GM23248 (cell line): ENCODE measurements around the gene ZNF628. TPM values are rescaled to one million over a fixed set of nuclear protein-coding genes. Genes with fewer than 3 reads are reported as not detected.
A peak's percentile ranks its signal among the peaks of the same experiment; 100 is the strongest.

ENCODE experiments used
- DNase-seq: peaks from one replicate; pipeline ENCODE4 v3.0.0-alpha.2; 2015
- H2AFZ ChIP-seq: fragments of 200-600 bp; sonication (generic); 2 replicates; pipeline ENCODE4 v1.6.1; 2016; ENCODE audit warnings: antibody characterized with exemption
- H3F3A ChIP-seq: fragments of 200-600 bp; sonication (generic); 2 replicates; pipeline ENCODE4 v1.6.1; 2016; ENCODE audit warnings: mild to moderate bottlenecking, antibody characterized with exemption, mixed run types; ENCODE audit not compliant: insufficient read depth
- H3K27ac ChIP-seq: fragments of 200-600 bp; sonication (generic); 2 replicates; pipeline ENCODE4 v1.5.1; 2016; ENCODE audit warnings: mild to moderate bottlenecking
- H3K27me3 ChIP-seq: fragments of 200-600 bp; sonication (generic); replicated peaks from 2 replicates; pipeline ENCODE4 v1.6.1; 2016; ENCODE audit warnings: mild to moderate bottlenecking; ENCODE audit not compliant: insufficient read depth
- H3K36me3 ChIP-seq: fragments of 200-600 bp; sonication (generic); 2 replicates; pipeline ENCODE4 v1.6.1; 2016; ENCODE audit warnings: low read depth, mild to moderate bottlenecking
- H3K4me1 ChIP-seq: fragments of 200-600 bp; sonication (generic); 2 replicates; pipeline ENCODE4 v1.6.1; 2016; ENCODE audit warnings: mild to moderate bottlenecking; ENCODE audit not compliant: insufficient read depth
- H3K4me2 ChIP-seq: fragments of 200-600 bp; sonication (generic); one replicate; pipeline ENCODE4 v1.6.1; 2016; ENCODE audit warnings: mild to moderate bottlenecking; ENCODE audit not compliant: unreplicated experiment
- H3K4me3 ChIP-seq: fragments of 200-600 bp; sonication (generic); 2 replicates; pipeline ENCODE4 v1.5.1; 2016; ENCODE audit warnings: mild to moderate bottlenecking
- H3K79me2 ChIP-seq: fragments of 200-600 bp; sonication (generic); 2 replicates; pipeline ENCODE4 v1.6.1; 2016; ENCODE audit warnings: mild to moderate bottlenecking; ENCODE audit not compliant: insufficient read depth
- H3K9ac ChIP-seq: fragments of 200-600 bp; sonication (generic); 2 replicates; pipeline ENCODE4 v1.6.1; 2016; ENCODE audit warnings: mild to moderate bottlenecking
- H3K9me2 ChIP-seq: fragments of 200-600 bp; sonication (generic); 2 replicates; pipeline ENCODE4 v1.6.1; 2016; ENCODE audit warnings: mixed run types, mild to moderate bottlenecking, moderate library complexity; ENCODE audit not compliant: insufficient read depth
- H3K9me3 ChIP-seq: fragments of 200-600 bp; sonication (generic); one replicate; pipeline ENCODE4 v1.6.1; 2017; ENCODE audit warnings: low read depth
- H4K20me1 ChIP-seq: fragments of 200-600 bp; sonication (generic); 2 replicates; pipeline ENCODE4 v1.6.0; 2016; ENCODE audit not compliant: insufficient read depth
- EZH2 ChIP-seq: fragments of 200-600 bp; sonication (generic); IDR thresholded peaks from 2 replicates; pipeline ENCODE4 v1.6.1; 2018; ENCODE audit warnings: antibody characterized with exemption, mild to moderate bottlenecking; ENCODE audit not compliant: insufficient read depth, poor library complexity, severe bottlenecking
- EZH2phosphoT487 ChIP-seq: fragments of 200-600 bp; sonication (generic); IDR thresholded peaks from 2 replicates; pipeline ENCODE4 v1.6.1; 2018; ENCODE audit warnings: antibody characterized with exemption, moderate library complexity, mild to moderate bottlenecking, low read depth; ENCODE audit not compliant: insufficient read depth
- WGBS, 2 experiments: methylation state at CpG; one replicate each; pipeline ENCODE4 v1.1.6; 2015 to 2017; ENCODE audit warnings: low lambda C conversion rate in 2 of 2, low coverage in 1 of 2; ENCODE audit errors: missing lambda C conversion rate in 2 of 2; 5-methylcytosine and 5-hydroxymethylcytosine counted together
- in situ Hi-C: fragments of 300-500 bp; cut with MboI; formaldehyde crosslinking; loops from 2 replicates; pipeline ENCODE4 v1.15.0; 2020
- polyA plus RNA-seq: library from polyadenylated mRNA; unstranded; fragments of >200 nt; fragmentation: Nextera tagmentation; extraction: Ambion mirVana; gene quantifications from 2 replicates; pipeline ENCODE4 v1.2.1, GENCODE V29; 2016
- total RNA-seq: library from RNA; depleted of rRNA; stranded (reverse); fragments of >200 nt; shearing (Covaris generic); gene quantifications from 2 replicates; pipeline ENCODE4 v1.2.3, GENCODE V29; 2014

ZNF628 gene
- total and polyA plus RNA-seq, 2 experiments from 2014 or later = 1.1 to 1.7 TPM

DNA sequence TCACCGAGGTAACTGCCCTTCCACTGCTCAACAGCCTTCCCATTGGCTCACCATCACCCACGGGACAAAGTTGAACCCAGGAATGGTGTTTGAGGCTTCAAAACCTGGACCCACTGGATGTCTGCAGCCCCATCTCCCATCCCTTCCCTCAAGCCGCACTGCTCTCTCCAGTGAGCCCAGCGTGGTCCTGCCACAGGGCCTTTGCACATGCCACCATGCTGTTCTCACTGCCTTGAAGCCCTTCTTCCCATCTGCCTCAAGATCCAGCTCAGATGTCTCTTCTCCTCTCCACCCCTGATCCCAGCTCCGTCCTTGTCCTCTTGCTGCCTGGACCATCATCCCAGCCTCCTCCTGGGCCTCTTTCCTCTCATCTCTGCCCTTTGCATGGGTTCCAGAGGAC, 37.4 kb upstream of the ZNF628 start:
- DNase-seq = no peak
- Histone ChIP-seq H3K4me1 (no peaks in the 10 kb centered on the region), H3K27me3 (peaks cover 24% of the 10 kb centered on the region), H3K4me2 (no peak overlapping the region), H3K27ac (no peak overlapping the region), H3K79me2 (no peaks in the 10 kb centered on the region), H3K9me2 (no peaks in the 10 kb centered on the region), H2AFZ (no peak overlapping the region), H3K4me3 (no peak overlapping the region), H3F3A (no peaks in the 10 kb centered on the region), H3K9me3 (no peaks in the 10 kb centered on the region), H3K36me3 (no peaks in the 10 kb centered on the region), H3K9ac (no peak overlapping the region), H4K20me1 (no peaks in the 10 kb centered on the region)
- TF ChIP-seq EZH2 = no peak
- no peak for TF ChIP-seq EZH2phosphoT487
- 58 to 63% methylated on average over 5 of the region's 5 CpGs for WGBS, 2 experiments
- in situ Hi-C loops = no loop called here

DNA sequence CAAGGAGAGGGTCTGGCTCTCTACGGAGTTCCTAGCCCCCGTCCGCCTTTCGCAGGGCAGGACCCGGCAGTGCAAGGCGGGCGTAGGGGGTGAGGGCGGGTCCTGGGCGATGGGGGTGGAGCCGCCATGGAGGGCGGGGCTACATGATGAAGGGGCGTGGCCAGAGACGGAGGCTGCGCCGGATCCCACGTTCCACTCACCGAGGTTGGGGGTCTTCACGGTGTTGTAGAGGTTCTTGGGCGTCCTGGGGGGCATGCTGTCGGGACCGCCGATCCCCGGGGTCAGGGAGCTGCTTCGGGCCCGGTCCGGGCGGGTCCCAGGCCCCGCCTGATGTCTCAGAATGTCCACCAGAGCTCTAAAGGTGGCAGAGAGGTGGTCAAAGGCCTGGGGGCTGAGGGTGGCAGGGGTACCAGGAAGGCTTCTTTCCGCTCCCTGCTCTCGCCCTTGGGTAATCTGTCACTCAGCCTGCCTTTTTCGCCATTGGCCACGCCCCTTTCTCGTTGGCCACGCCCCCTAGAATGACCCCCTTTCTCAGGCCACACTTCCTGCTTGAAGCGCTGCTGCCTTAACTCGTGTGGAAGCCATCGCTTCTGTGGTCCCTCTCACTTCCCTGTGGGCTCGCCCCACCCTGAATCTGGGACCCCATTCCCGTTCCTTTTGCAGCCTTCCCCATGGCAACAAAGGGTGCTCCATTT, 35.9 kb upstream of the ZNF628 start:
- peak; percentile 17 for DNase-seq
- in situ Hi-C loops = no loop called here
- WGBS, 2 experiments = 11 to 18% methylated on average over 31 to 36 of the region's 39 CpGs

DNA sequence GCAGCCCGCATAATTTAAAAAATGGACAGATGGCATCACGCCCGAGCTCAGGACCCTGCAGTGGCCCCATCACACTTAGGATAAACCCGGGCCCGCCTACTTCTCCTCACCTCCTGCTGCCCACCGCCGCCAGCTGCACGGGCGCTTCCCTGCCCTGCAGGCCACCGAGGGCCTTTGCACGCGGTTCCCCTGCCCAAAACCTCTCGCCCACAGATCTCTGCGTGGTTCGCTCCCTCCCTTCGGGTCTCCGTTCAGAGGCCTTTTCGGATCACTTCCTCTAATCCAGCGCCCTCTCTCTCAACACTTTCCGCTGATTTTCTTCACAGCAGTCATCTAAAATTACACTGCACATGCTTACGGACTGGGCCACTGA, 35.1 kb upstream of the ZNF628 start:
- no peak overlapping the region for H3K4me3 ChIP-seq
- H3K27ac ChIP-seq = no peak overlapping the region
- H3K9me2 ChIP-seq = no peaks in the 10 kb centered on the region
- H2AFZ ChIP-seq = no peak overlapping the region
- DNase-seq = no peak
- no peaks in the 10 kb centered on the region for H3K9me3 ChIP-seq
- no peak; the same call in 1 of the 2 replicates for TF ChIP-seq EZH2phosphoT487
- TF ChIP-seq EZH2 = no peak
- H3K79me2 ChIP-seq = no peaks in the 10 kb centered on the region
- H3K36me3 ChIP-seq = no peaks in the 10 kb centered on the region
- no peaks in the 10 kb centered on the region for H3F3A ChIP-seq
- no peak overlapping the region for H3K4me2 ChIP-seq
- no peaks in the 10 kb centered on the region for H3K4me1 ChIP-seq
- H3K27me3 ChIP-seq = peaks cover 32% of the 10 kb centered on the region
- H3K9ac ChIP-seq = no peak overlapping the region
- H4K20me1 ChIP-seq = no peaks in the 10 kb centered on the region
- in situ Hi-C loops = no loop called here
- 18 to 23% methylated on average over 21 of the region's 21 CpGs for WGBS, 2 experiments

More for the DNA sequence above, 35.9 kb upstream of the ZNF628 start:
- Histone ChIP-seq H3K36me3 (no peaks in the 10 kb centered on the region), H3K4me2 (no peak overlapping the region), H2AFZ (no peak overlapping the region), H3K27ac (no peak overlapping the region), H4K20me1 (no peaks in the 10 kb centered on the region), H3K9me3 (no peaks in the 10 kb centered on the region), H3K4me1 (no peaks in the 10 kb centered on the region), H3K4me3 (no peak overlapping the region), H3K9me2 (no peaks in the 10 kb centered on the region), H3K27me3 (peaks cover 32% of the 10 kb centered on the region), H3K79me2 (no peaks in the 10 kb centered on the region), H3F3A (no peaks in the 10 kb centered on the region), H3K9ac (no peak overlapping the region)
- TF ChIP-seq EZH2 (no peak), EZH2phosphoT487 (no peak)

DNA sequence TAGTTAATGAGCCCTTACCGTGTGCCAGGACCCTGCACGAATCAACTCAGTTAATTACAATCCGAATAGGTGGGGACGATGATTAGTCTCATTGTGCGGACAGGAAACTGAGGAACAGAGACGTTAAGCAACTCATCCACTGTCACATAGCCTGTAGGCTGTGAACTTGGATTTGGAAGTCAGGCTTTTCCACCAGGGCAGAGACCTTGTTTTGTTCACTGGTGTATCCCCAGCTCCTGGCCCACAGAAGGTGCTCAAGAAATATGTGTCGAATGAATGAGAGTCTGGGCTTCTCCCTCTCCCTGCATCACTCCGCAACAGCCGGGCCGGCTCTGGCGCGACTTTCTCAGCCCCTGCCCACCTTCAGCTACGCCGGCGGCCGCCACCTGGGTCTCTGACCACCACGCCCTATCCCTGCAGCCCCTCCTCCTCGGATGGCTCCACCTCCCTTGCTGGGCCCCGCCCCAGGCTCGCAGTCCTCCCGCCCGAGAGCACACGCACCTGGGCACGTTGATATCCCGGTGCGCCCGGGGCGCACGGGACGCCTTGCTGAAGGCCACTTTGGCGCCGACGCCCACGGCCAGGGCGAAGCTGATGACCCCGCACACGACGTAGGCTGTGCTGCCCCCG, 34.6 kb upstream of the ZNF628 start:
- Histone ChIP-seq H3K27ac (no peak overlapping the region), H4K20me1 (no peaks in the 10 kb centered on the region), H3K4me3 (no peak overlapping the region), H3K4me2 (no peak overlapping the region), H2AFZ (no peak overlapping the region), H3K4me1 (no peaks in the 10 kb centered on the region), H3K9me2 (no peaks in the 10 kb centered on the region), H3K36me3 (no peaks in the 10 kb centered on the region), H3K79me2 (no peaks in the 10 kb centered on the region), H3F3A (no peaks in the 10 kb centered on the region), H3K27me3 (peaks cover 33% of the 10 kb centered on the region), H3K9me3 (no peaks in the 10 kb centered on the region), H3K9ac (no peak overlapping the region)
- no peak for DNase-seq
- WGBS, 2 experiments = 4 to 6% methylated on average over 13 to 39 of the region's 39 CpGs
- peak; percentile 77 for TF ChIP-seq EZH2
- TF ChIP-seq EZH2phosphoT487 = 0 out of 2 replicates have a peak, but pooled peaks have one; percentile 62
- in situ Hi-C loops = no loop called here
